Measurements from ENCODE around the gene EPB41L2.
"Not testable (repeated sequence)": the region's sequence is repeated elsewhere in the genome, so short reads cannot be mapped to it uniquely, and the experiment has no call there.

The EPB41L2 gene

GRCh38 chr6:130943738-130944137, 119.3 kb downstream of the EPB41L2 start:
- TF ChIP-seq ZFX (IDR thresholded peaks at IDR 0.05; ENCODE audit: borderline replicate concordance) (no peak), CTCF (IDR thresholded peaks at IDR 0.05) (no peak)
- H3K27ac ChIP-seq, result no peak overlapping the region

- H3K27ac ChIP-seq, result not testable (repeated sequence)
These were observed 120.3 kb downstream of the EPB41L2 start for GRCh38 chr6:130942752-130943151.

GRCh38 chr6:130937942-130938604, 125.0 kb downstream of the EPB41L2 start:
- H3K27ac ChIP-seq, result no peak overlapping the region
- TF ChIP-seq CTCF (IDR thresholded peaks at IDR 0.05), result no peak
- TF ChIP-seq ZFX (IDR thresholded peaks at IDR 0.05; ENCODE audit: borderline replicate concordance), result no peak

GRCh38 chr6:130936933-130937332, 126.1 kb downstream of the EPB41L2 start:
- TF ChIP-seq ZFX (IDR thresholded peaks at IDR 0.05; ENCODE audit: borderline replicate concordance) (no peak), CTCF (IDR thresholded peaks at IDR 0.05) (no peak)
- no peak overlapping the region for H3K27ac ChIP-seq

- H3K27ac ChIP-seq, result no peak overlapping the region
- no peak for TF ChIP-seq CTCF (IDR thresholded peaks at IDR 0.05)
- TF ChIP-seq ZFX (IDR thresholded peaks at IDR 0.05; ENCODE audit: borderline replicate concordance), result no peak
These were observed 127.1 kb downstream of the EPB41L2 start for GRCh38 chr6:130935978-130936377.

- TF ChIP-seq ZFX (IDR thresholded peaks at IDR 0.05; ENCODE audit: borderline replicate concordance), result no peak
- no peak overlapping the region for H3K27ac ChIP-seq
These were observed 128.0 kb downstream of the EPB41L2 start for GRCh38 chr6:130934848-130935585.

GRCh38 chr6:130933712-130934200, 129.3 kb downstream of the EPB41L2 start:
- H3K27ac ChIP-seq, result peak overlapping the region; percentile 47
- no peak for TF ChIP-seq ZFX (IDR thresholded peaks at IDR 0.05; ENCODE audit: borderline replicate concordance)
- TF ChIP-seq CTCF (IDR thresholded peaks at IDR 0.05), result no peak

- no peak for TF ChIP-seq CTCF (IDR thresholded peaks at IDR 0.05)
- TF ChIP-seq ZFX (IDR thresholded peaks at IDR 0.05; ENCODE audit: borderline replicate concordance), result no peak
- peak overlapping the region; percentile 47; the same call in 1 of the 2 replicates for H3K27ac ChIP-seq
These were observed 130.1 kb downstream of the EPB41L2 start for GRCh38 chr6:130932921-130933320.
